GM19324 (cell line): ENCODE results near the gene SDC1.

Experiments
- ATAC-seq: cut with Tn5 transposase; IDR thresholded peaks from one replicate; pipeline ENCODE4 v1.9.1; 2021; ENCODE audit warnings: mild to moderate bottlenecking, moderate library complexity; ENCODE audit not compliant: unreplicated experiment, low FRiP score

Gene SDC1

DNA sequence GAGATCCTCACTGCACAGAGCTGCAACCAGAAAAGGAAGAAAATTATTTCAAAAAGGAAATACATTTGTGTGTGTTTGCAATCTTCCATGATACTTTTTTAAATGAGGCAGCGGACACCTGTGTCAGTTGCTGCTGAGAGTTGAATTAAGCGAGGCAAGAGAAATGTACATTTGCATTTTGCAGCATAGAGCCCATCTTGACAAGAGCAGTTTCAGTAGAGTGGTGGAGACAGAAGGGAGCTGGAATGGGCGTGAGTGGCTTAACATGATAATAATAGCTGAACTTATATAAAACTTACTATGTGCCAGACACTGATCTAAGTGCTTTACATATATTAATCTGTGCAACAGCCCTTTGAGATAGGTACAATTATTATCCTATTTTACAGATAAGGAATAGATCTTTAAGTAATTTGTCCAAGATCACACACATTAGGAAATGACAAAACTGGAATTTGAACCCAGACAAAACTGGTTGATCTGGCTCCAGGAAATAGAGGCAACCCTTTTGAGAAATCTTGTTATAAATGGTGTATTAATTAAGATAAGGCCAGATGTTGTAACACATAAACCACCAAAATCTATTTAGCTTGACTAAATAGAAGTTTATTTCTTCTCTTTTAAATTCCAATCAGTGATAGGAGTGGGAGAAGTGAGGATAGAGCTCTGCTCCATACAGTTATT is 68.7 kb downstream of the SDC1 start:
- peak; percentile 51 for ATAC-seq

DNA sequence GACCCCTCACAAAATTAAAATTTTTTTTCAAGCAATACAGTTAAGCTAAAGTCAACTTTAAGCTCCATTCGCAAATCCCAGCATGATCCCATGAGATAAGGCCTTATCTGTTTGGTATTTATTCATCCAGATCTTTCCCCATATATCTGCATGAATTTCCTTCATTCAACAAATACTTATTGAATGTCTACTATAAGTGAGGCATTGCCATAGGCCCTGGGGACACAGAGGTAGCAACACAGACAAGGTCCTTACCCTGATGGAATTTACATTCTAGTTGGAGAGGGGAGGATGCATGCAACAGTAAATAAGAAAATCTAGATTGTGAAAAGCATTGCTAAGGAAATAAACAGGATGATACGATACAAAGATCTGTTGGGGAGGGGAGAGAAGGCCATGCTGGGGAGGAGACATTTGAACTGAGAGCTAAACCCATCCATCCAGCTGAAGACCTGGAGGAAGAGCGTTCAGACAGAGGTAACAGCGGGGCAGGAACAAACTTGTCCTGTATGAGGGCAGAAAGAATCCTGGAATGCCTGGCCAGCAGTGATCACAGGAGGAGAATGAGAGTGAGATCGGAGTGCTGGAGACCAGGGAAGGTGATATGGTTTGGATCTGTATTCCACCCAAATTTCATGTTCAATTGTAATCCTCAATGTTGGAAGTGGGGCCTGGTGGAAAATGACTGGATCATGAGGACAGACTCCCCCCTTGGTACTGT is 71.6 kb downstream of the SDC1 start:
- ATAC-seq: no peak

DNA sequence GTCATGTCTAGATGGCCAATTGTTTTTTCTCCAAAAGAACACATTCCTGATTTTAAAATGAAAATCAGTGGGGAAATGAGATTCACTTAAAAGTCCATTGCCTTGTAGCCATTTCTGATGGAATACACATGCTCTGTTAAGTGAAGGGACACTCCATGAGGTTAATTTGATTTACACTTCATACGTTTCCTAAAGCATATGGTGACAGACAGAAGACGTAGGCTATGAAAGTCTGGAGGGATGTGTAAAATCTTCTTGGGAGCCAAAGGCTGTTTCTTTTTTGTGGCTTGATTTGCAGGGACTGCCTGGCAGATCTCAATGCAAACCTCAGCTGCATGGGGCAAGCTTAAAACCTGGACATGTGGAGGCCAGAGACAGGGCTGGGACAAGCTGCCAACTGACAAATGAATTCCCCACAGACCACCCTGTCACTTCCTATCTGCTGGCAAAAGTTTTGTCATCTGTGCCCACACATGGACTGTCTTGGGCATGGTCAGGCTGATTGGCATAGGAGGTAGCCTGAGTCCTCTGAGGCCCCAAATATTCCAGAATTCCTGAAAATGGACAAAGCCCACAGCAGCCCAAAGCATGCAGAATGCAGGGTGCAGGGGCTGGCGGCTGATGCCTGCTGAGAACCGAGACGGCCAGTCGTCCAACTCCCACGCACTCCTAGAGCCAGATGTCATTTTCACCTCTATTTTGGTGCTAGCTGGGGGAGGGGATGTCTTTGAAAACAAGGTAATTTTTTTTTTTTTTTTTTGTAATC is 73.9 kb downstream of the SDC1 start:
- peak; percentile 66 for ATAC-seq
